ENCODE data around the gene UNC13D. TPM values are rescaled to one million over a fixed set of nuclear protein-coding genes. Genes with fewer than 3 reads are reported as not detected.
A peak's percentile ranks its signal among the peaks of the same experiment; 100 is the strongest.
"Not testable (repeated sequence)": the region's sequence is repeated elsewhere in the genome, so short reads cannot be mapped to it uniquely, and the experiment has no call there.

Gene UNC13D
- total and polyA plus RNA-seq, 8 donors, result 4.7 to 29.0 (median 12.6) TPM

- Histone ChIP-seq H3K36me3 (peaks cover 9 to 70% (median 23%) of the 10 kb centered on the region in 3 donors), H3K27ac (no peak overlapping the region), H3K27me3 (no peaks in the 10 kb centered on the region), H3K4me3 (no peak overlapping the region), H3K9me3 (no peaks in the 10 kb centered on the region), H3K4me1 (no peaks in the 10 kb centered on the region)
- TF ChIP-seq CTCF (IDR thresholded peaks at IDR 0.05), result no peak
- WGBS, 2 donors, result 92 to 95% methylated on average over 24 of the region's 24 CpGs
- FAIRE-seq (no peak), DNase-seq (peak in 2 of 6 donors; percentile 15 to 69), ATAC-seq (no peak)
- intact Hi-C loops (cut with DNase I), result no loop called here
These were observed 30.9 kb downstream of the UNC13D start for GRCh38 chr17:75813081-75814020.

- no peak for ATAC-seq
- Histone ChIP-seq H3K4me1 (no peaks in the 10 kb centered on the region), H3K27ac (no peak overlapping the region), H3K27me3 (no peaks in the 10 kb centered on the region), H3K9me3 (no peaks in the 10 kb centered on the region), H3K36me3 (peaks cover 9 to 61% (median 23%) of the 10 kb centered on the region in 3 donors), H3K4me3 (no peak overlapping the region)
- intact Hi-C loops (cut with DNase I), result no loop called here
- TF ChIP-seq CTCF (IDR thresholded peaks at IDR 0.05), result no peak
- no peak for FAIRE-seq
- 91 to 95% methylated on average over 27 of the region's 27 CpGs for WGBS, 2 donors
- peak in 2 of 6 donors; percentile 15 to 55 for DNase-seq
These were observed 31.8 kb downstream of the UNC13D start for GRCh38 chr17:75812096-75813013.

GRCh38 chr17:75811174-75811573 lies 33.0 kb downstream of the UNC13D start:
- FAIRE-seq (no peak), ATAC-seq (no peak), DNase-seq (peak in 1 of 6 donors; percentile 20)
- Histone ChIP-seq H3K4me3 (no peak overlapping the region), H3K4me1 (no peaks in the 10 kb centered on the region), H3K9me3 (no peaks in the 10 kb centered on the region), H3K27me3 (no peaks in the 10 kb centered on the region), H3K36me3 (peaks cover 4 to 50% (median 23%) of the 10 kb centered on the region in 3 donors), H3K27ac (no peak overlapping the region)
- TF ChIP-seq CTCF (IDR thresholded peaks at IDR 0.05), result no peak
- WGBS, 2 donors, result 91 to 92% methylated on average over 7 of the region's 7 CpGs
- intact Hi-C loops (cut with DNase I), result no loop called here

- peaks cover 3 to 48% (median 23%) of the 10 kb centered on the region in 3 donors for H3K36me3 ChIP-seq
- H3K4me1 ChIP-seq; ATAC-seq; H3K9me3 ChIP-seq; intact Hi-C loops (cut with DNase I); H3K4me3 ChIP-seq; H3K27me3 ChIP-seq; H3K27ac ChIP-seq; FAIRE-seq: not testable (repeated sequence)
- peak in 2 of 6 donors; percentile 21 to 25 for DNase-seq
- WGBS, 2 donors, result 94% methylated on average over 11 of the region's 11 CpGs
These were observed 33.4 kb downstream of the UNC13D start for GRCh38 chr17:75810756-75811155.

GRCh38 chr17:75810216-75810615 lies 34.0 kb downstream of the UNC13D start:
- DNase-seq, result no peak
- Histone ChIP-seq H3K9me3 (no peaks in the 10 kb centered on the region), H3K27ac (no peak overlapping the region), H3K27me3 (no peaks in the 10 kb centered on the region), H3K4me1 (no peaks in the 10 kb centered on the region), H3K36me3 (peaks cover 3 to 46% (median 23%) of the 10 kb centered on the region in 3 donors), H3K4me3 (no peak overlapping the region)
- no peak for FAIRE-seq
- TF ChIP-seq CTCF (IDR thresholded peaks at IDR 0.05), result no peak
- intact Hi-C loops (cut with DNase I), result no loop called here
- ATAC-seq, result no peak
- WGBS, 2 donors, result 93 to 94% methylated on average over 5 of the region's 5 CpGs

Data from pancreas (tissue), 10 donors.